Activated naive CD4-positive, alpha-beta T cell treated with anti-CD3 and anti-CD28 coated beads, Interleukin-2, amount 50 U/mL, for 72 hours (primary cell): ENCODE results near the gene LAMTOR1. TPM values are rescaled to one million over a fixed set of nuclear protein-coding genes. Genes with fewer than 3 reads are reported as not detected.
A peak's percentile ranks its signal among the peaks of the same experiment; 100 is the strongest.

Source experiments
- ATAC-seq, 2 donors: fragments of 150-1000 bp; cut with Tn5 transposase; 2 replicates each; pipeline ENCODE4 v1.10.0; 2021; ENCODE audit warnings: mild to moderate bottlenecking in 2 of 2, moderate library complexity in 2 of 2
- DNase-seq, 2 donors: peaks; one replicate each; pipeline ENCODE4 v3.0.0; 2021 to 2022; ENCODE audit warnings: low spot score in 2 of 2
- H3K27ac Mint-ChIP-seq, 2 donors: one replicate each; pipeline ENCODE4 v1.8.0; 2022; ENCODE audit warnings: mild to moderate bottlenecking in 2 of 2, mixed read lengths in 2 of 2
- H3K36me3 Mint-ChIP-seq, 2 donors: one replicate each; pipeline ENCODE4 v1.8.0; 2022; ENCODE audit warnings: mixed read lengths in 2 of 2
- H3K9me3 Mint-ChIP-seq, 2 donors: one replicate each; pipeline ENCODE4 v1.8.0; 2022; ENCODE audit warnings: mixed read lengths in 2 of 2
- total RNA-seq, 2 donors: library from RNA; stranded (reverse); gene quantifications; one replicate each; pipeline ENCODE4 v1.2.3, GENCODE V29; 2022

LAMTOR1 gene
- total RNA-seq, 2 donors from 2014 or later: 40.9 to 60.0 TPM

GRCh38 chr11:72100462-72100861 is 2.6 kb downstream of the LAMTOR1 start:
- DNase-seq (no peak), ATAC-seq (no peak)
- peaks cover 0 to 4% of the 10 kb centered on the region in 2 donors for H3K9me3 Mint-ChIP-seq
- peak overlapping the region; percentile 90 to 98 for H3K27ac Mint-ChIP-seq
- H3K36me3 Mint-ChIP-seq: peaks cover 12 to 21% of the 10 kb centered on the region in 2 donors

DNA sequence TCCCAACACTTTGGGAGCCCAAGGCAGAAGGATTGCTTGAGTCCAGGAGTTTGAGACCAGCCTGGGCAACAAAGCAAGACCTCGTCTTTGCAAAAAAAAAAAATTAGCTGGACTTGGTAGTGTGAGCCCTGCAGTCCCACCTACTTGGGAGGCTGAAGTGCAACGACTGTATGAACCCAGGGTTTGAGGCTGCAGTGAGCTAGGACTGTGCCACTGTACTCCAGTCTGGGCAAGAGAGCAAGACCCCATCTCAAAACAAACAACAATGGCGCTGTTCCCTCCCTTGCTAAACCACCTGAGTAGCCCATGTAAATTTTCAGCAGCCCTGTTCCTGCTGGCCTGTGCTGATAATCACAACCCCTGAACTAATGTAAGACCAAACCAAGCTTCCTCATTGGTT is 3.1 kb downstream of the LAMTOR1 start:
- peak overlapping the region; percentile 50 to 90 for H3K27ac Mint-ChIP-seq
- H3K36me3 Mint-ChIP-seq: peaks cover 12 to 21% of the 10 kb centered on the region in 2 donors
- DNase-seq (no peak), ATAC-seq (no peak)
- H3K9me3 Mint-ChIP-seq: peaks cover 0 to 4% of the 10 kb centered on the region in 2 donors

GRCh38 chr11:72098741-72099140 is 4.4 kb downstream of the LAMTOR1 start:
- no peak overlapping the region for H3K27ac Mint-ChIP-seq
- ATAC-seq: no peak
- no peaks in the 10 kb centered on the region for H3K9me3 Mint-ChIP-seq
- H3K36me3 Mint-ChIP-seq: peaks cover 12 to 21% of the 10 kb centered on the region in 2 donors
- no peak for DNase-seq

DNA sequence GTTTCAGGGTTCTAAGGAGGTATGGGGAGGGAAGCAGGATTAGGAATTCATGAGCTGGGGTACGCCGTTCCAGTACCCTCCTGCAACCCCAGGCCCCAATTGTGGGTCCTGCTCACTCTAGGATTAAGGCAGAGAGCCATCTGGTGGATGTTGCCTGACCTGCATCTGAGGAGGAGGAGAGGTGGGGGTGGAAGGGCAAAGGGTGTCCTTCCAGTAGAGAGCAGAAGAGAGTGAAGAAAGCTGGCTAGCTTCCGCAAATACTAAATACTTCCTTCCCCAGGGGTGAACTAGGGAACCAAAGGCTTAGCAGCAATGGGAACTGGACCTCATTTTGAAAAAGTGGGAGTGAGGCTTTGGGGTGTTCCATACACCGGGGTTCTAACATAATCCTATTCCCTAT is 11.8 kb downstream of the LAMTOR1 start:
- Mint-ChIP-seq H3K36me3 (no peaks in the 10 kb centered on the region), H3K9me3 (no peaks in the 10 kb centered on the region), H3K27ac (peak overlapping the region in 1 of 2 donors; percentile 13)
- DNase-seq: peak in 1 of 2 donors; percentile 67
- ATAC-seq: peak; percentile 82 to 86

- Mint-ChIP-seq H3K27ac (peak overlapping the region; percentile 40 to 81), H3K9me3 (no peaks in the 10 kb centered on the region), H3K36me3 (no peaks in the 10 kb centered on the region)
- DNase-seq (no peak), ATAC-seq (peak; percentile 78 to 79)
Observed at GRCh38 chr11:72088076-72088808, 14.9 kb downstream of the LAMTOR1 start.

- no peak for ATAC-seq
- H3K36me3 Mint-ChIP-seq: peaks cover 0 to 2% of the 10 kb centered on the region in 2 donors
- no peak for DNase-seq
- H3K27ac Mint-ChIP-seq: no peak overlapping the region
- H3K9me3 Mint-ChIP-seq: no peaks in the 10 kb centered on the region
Observed at GRCh38 chr11:72085621-72086351, 17.3 kb downstream of the LAMTOR1 start.

DNA sequence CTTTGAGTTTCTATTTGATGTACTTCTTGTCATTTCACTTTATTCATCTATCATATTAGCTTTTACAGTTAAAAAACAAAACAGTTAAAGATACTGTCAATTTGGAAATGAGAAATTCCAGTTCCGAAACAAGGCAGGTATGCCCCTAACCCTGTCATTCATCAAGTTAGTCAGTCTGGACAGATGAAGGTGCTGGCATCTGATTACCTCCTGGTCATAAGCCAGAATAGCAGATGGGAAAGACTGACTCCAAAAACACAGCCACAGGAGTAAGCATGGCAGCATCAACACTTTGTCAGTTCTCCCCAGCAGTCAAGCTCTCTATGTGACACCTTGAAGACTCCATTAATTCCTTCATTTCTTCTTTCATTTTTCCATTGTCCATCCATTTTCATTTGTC is 18.1 kb downstream of the LAMTOR1 start:
- H3K9me3 Mint-ChIP-seq: no peaks in the 10 kb centered on the region
- DNase-seq: no peak
- no peak overlapping the region for H3K27ac Mint-ChIP-seq
- H3K36me3 Mint-ChIP-seq: peaks cover 5 to 10% of the 10 kb centered on the region in 2 donors
- ATAC-seq: no peak

GRCh38 chr11:72084076-72084475 is 19.0 kb downstream of the LAMTOR1 start:
- Mint-ChIP-seq H3K36me3 (peaks cover 8 to 12% of the 10 kb centered on the region in 2 donors), H3K9me3 (no peaks in the 10 kb centered on the region), H3K27ac (no peak overlapping the region)
- ATAC-seq (no peak), DNase-seq (no peak)

- H3K9me3 Mint-ChIP-seq: no peaks in the 10 kb centered on the region
- H3K27ac Mint-ChIP-seq: peak overlapping the region in 1 of 2 donors; percentile 88
- H3K36me3 Mint-ChIP-seq: peaks cover 12 to 14% of the 10 kb centered on the region in 2 donors
- DNase-seq (no peak), ATAC-seq (no peak)
Observed at GRCh38 chr11:72083414-72083813, 19.7 kb downstream of the LAMTOR1 start.

GRCh38 chr11:72081821-72082453 is 21.2 kb downstream of the LAMTOR1 start:
- H3K36me3 Mint-ChIP-seq: peaks cover 12 to 14% of the 10 kb centered on the region in 2 donors
- DNase-seq: no peak
- H3K27ac Mint-ChIP-seq: peak overlapping the region; percentile 44 to 88
- no peaks in the 10 kb centered on the region for H3K9me3 Mint-ChIP-seq
- ATAC-seq: no peak

DNA sequence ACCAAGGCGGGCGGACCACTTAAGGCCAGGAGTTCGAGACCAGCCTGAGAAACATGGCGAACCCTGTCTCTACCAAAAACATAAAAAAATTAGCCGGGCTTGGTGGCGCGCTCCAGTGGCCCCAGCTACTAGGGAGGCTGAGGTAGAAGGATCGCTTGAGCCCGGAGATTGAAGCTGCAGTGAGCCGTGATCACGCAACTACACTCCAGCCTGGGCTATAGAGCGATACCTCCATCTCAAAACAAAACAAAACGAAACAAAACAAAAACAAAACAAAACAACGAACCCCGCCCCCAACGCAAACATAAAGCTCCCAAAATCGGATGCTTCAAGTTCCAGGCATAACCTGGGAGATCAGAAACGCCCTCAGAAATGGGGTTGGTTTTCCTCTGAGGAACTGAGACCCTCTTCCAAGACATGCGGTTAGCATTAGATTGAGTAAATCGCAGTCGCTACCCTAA is 21.9 kb downstream of the LAMTOR1 start:
- DNase-seq: no peak
- peak overlapping the region; percentile 88 to 98 for H3K27ac Mint-ChIP-seq
- H3K36me3 Mint-ChIP-seq: peaks cover 12 to 14% of the 10 kb centered on the region in 2 donors
- no peak for ATAC-seq
- H3K9me3 Mint-ChIP-seq: no peaks in the 10 kb centered on the region

GRCh38 chr11:72080326-72081183 is 22.5 kb downstream of the LAMTOR1 start, which contains the start of the genes LRRC51 and NUMA1:
Gene LRRC51, plus strand, starts transcription at chr11:72080850. Its CDS starts 8,234 bp downstream, at chr11:72089084.
Gene NUMA1, minus strand, starts transcription at chr11:72080542. Its CDS starts 44,599 bp downstream, at chr11:72035943.
- Mint-ChIP-seq H3K36me3 (peaks cover 14 to 19% of the 10 kb centered on the region in 2 donors), H3K27ac (peak within 1 kb of the TSS; percentile 88 to 98), H3K9me3 (no peaks in the 10 kb centered on the region)
- DNase-seq (peak; percentile 97 to 99), ATAC-seq (peak; percentile 93 to 96)

GRCh38 chr11:72079819-72080325 is 23.2 kb downstream of the LAMTOR1 start:
- DNase-seq (no peak), ATAC-seq (peak in 1 of 2 donors; percentile 44)
- peak overlapping the region; percentile 88 to 98 for H3K27ac Mint-ChIP-seq
- H3K9me3 Mint-ChIP-seq: no peaks in the 10 kb centered on the region
- peaks cover 14 to 19% of the 10 kb centered on the region in 2 donors for H3K36me3 Mint-ChIP-seq

- Mint-ChIP-seq H3K27ac (peak overlapping the region in 1 of 2 donors; percentile 88), H3K36me3 (peaks cover 14 to 19% of the 10 kb centered on the region in 2 donors), H3K9me3 (no peaks in the 10 kb centered on the region)
- DNase-seq (no peak), ATAC-seq (no peak)
Observed at GRCh38 chr11:72078477-72078876, 24.6 kb downstream of the LAMTOR1 start.

GRCh38 chr11:72075756-72076155 is 27.3 kb downstream of the LAMTOR1 start:
- DNase-seq: no peak
- peaks cover 14 to 17% of the 10 kb centered on the region in 2 donors for H3K36me3 Mint-ChIP-seq
- no peak for ATAC-seq
- no peaks in the 10 kb centered on the region for H3K9me3 Mint-ChIP-seq
- H3K27ac Mint-ChIP-seq: no peak overlapping the region

DNA sequence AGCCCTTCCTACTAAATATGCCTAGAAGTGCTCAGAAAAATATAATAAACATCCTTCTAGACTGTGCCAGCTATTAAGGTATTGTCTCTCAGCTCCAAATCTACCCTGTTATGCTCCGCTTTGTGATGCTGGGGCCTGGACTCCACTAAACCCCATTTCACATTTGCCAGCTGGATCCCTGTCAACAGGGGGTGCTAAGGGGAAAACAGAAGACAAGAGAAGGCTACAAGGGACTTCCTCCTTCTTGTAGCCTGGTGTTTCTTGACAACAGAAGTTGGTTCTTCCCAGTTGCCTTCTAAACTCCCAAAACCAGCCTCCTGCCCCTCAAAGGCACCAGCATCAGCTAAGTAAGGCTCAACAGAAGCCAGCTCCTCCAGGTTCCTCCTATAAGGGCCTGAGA is 28.0 kb downstream of the LAMTOR1 start:
- no peak overlapping the region for H3K27ac Mint-ChIP-seq
- no peak for DNase-seq
- no peak for ATAC-seq
- no peaks in the 10 kb centered on the region for H3K9me3 Mint-ChIP-seq
- peaks cover 11% of the 10 kb centered on the region in 2 donors for H3K36me3 Mint-ChIP-seq
